CD8-positive, alpha-beta memory T cell (primary cell): ENCODE data around the gene SUSD5. TPM values are rescaled to one million over a fixed set of nuclear protein-coding genes. Genes with fewer than 3 reads are reported as not detected.

Experiments used
- CTCF ChIA-PET: fragments of 350-600 bp; sonication (Branson Sonifier 250); formaldehyde crosslinking; loops from one replicate; lab custom pipeline; 2021; ENCODE audit warnings: antibody characterized with exemption; lab: Charles Lee
- POLR2A ChIA-PET: fragments of 350-600 bp; sonication (Branson Sonifier 250); formaldehyde crosslinking; loops from one replicate; lab custom pipeline; 2021; ENCODE audit warnings: antibody characterized with exemption; lab: Charles Lee
- DNase-seq, 5 donors: peaks; one replicate each; pipeline versions ENCODE4 v3.0.0 to v3.0.0-alpha.2; 2020 to 2022; ENCODE audit warnings: mixed read lengths in 1 of 5
- H3K27ac ChIP-seq: one replicate; pipeline ENCODE4 v1.7.0; 2013; ENCODE audit warnings: low read depth, mild to moderate bottlenecking, low read length, moderate library complexity
- H3K27me3 ChIP-seq: 2 replicates; pipeline ENCODE4 v1.7.0; 2013; ENCODE audit warnings: low read length, mild to moderate bottlenecking; ENCODE audit not compliant: insufficient read depth, poor library complexity, severe bottlenecking
- H3K36me3 ChIP-seq: 2 replicates; pipeline ENCODE4 v1.7.0; 2013; ENCODE audit warnings: mild to moderate bottlenecking, low read length, moderate library complexity; ENCODE audit not compliant: insufficient read depth
- H3K4me1 ChIP-seq: 2 replicates; pipeline ENCODE4 v1.7.0; 2013; ENCODE audit warnings: mild to moderate bottlenecking, low read length, moderate library complexity; ENCODE audit not compliant: insufficient read depth
- H3K4me3 ChIP-seq: 2 replicates; pipeline ENCODE4 v1.7.0; 2013; ENCODE audit warnings: mild to moderate bottlenecking, low read length
- H3K9me3 ChIP-seq: 2 replicates; pipeline ENCODE4 v1.7.0; 2013; ENCODE audit warnings: mild to moderate bottlenecking, low read length
- H3K27ac Mint-ChIP-seq, 8 donors: one replicate each; pipeline ENCODE4 v1.8.0; 2020 to 2021; ENCODE audit warnings: mixed read lengths in 8 of 8, mild to moderate bottlenecking in 6 of 8, inconsistent platforms in 3 of 8, moderate library complexity in 3 of 8
- H3K27me3 Mint-ChIP-seq, 2 donors: one replicate each; pipeline ENCODE4 v1.8.0; 2020 to 2021; ENCODE audit warnings: mixed read lengths in 2 of 2, mild to moderate bottlenecking in 1 of 2, moderate library complexity in 1 of 2
- H3K36me3 Mint-ChIP-seq, 3 donors: one replicate each; pipeline ENCODE4 v1.8.0; 2020 to 2021; ENCODE audit warnings: mixed read lengths in 3 of 3, inconsistent platforms in 1 of 3, mild to moderate bottlenecking in 1 of 3
- H3K4me1 Mint-ChIP-seq, 3 donors: one replicate each; pipeline ENCODE4 v1.8.0; 2020 to 2021; ENCODE audit warnings: mixed read lengths in 3 of 3, inconsistent platforms in 1 of 3, mild to moderate bottlenecking in 1 of 3
- H3K4me3 Mint-ChIP-seq, 7 donors: one replicate each; pipeline ENCODE4 v1.8.0; 2020 to 2021; ENCODE audit warnings: mixed read lengths in 7 of 7, mild to moderate bottlenecking in 6 of 7, moderate library complexity in 4 of 7, inconsistent platforms in 2 of 7
- H3K9me3 Mint-ChIP-seq, 5 donors: one replicate each; pipeline ENCODE4 v1.8.0; 2020 to 2022; ENCODE audit warnings: mixed read lengths in 5 of 5, mild to moderate bottlenecking in 3 of 5, moderate library complexity in 2 of 5, inconsistent platforms in 1 of 5
- polyA plus RNA-seq: library from polyadenylated mRNA; unstranded; fragments of 300-500 nt; fragmentation: Illumina TruSeq; gene quantifications from one replicate; pipeline ENCODE4 v1.2.3, GENCODE V29; 2021
- total RNA-seq, 2 experiments: library from RNA; stranded (reverse); gene quantifications; one replicate each; pipeline ENCODE4 v1.2.3, GENCODE V29; 2021

Gene SUSD5
- total and polyA plus RNA-seq, 3 experiments from 2014 or later: not detected

- H3K4me1 Mint-ChIP-seq: peaks cover 2 to 6% (median 5%) of the 10 kb centered on the region in 3 donors
- no peaks in the 10 kb centered on the region for H3K27me3 ChIP-seq
- H3K36me3 ChIP-seq: peaks cover 13% of the 10 kb centered on the region
- peaks cover 6 to 74% (median 25%) of the 10 kb centered on the region in 3 donors for H3K36me3 Mint-ChIP-seq
- H3K27me3 Mint-ChIP-seq: peaks cover 0 to 3% of the 10 kb centered on the region in 2 donors
- no peak overlapping the region for H3K27ac ChIP-seq
- ChIA-PET CTCF (no interaction called here), POLR2A (no interaction called here)
- H3K4me1 ChIP-seq: no peaks in the 10 kb centered on the region
- no peak overlapping the region for H3K4me3 Mint-ChIP-seq
- H3K9me3 Mint-ChIP-seq: no peaks in the 10 kb centered on the region
- H3K27ac Mint-ChIP-seq: peak overlapping the region in 1 of 8 donors; percentile 13
- DNase-seq: no peak
- no peaks in the 10 kb centered on the region for H3K9me3 ChIP-seq
- no peak overlapping the region for H3K4me3 ChIP-seq
Observed at GRCh38 chr3:33134026-33134625, 84.5 kb downstream of the SUSD5 start.

GRCh38 chr3:33132019-33132360 is 86.6 kb downstream of the SUSD5 start:
- H3K36me3 Mint-ChIP-seq: peaks cover 6 to 70% (median 23%) of the 10 kb centered on the region in 3 donors
- no peaks in the 10 kb centered on the region for H3K4me1 ChIP-seq
- DNase-seq: no peak
- no peaks in the 10 kb centered on the region for H3K9me3 ChIP-seq
- H3K27me3 Mint-ChIP-seq: peaks cover 0 to 3% of the 10 kb centered on the region in 2 donors
- H3K27ac ChIP-seq: no peak overlapping the region
- no peaks in the 10 kb centered on the region for H3K27me3 ChIP-seq
- no peak overlapping the region for H3K27ac Mint-ChIP-seq
- H3K4me3 ChIP-seq: no peak overlapping the region
- H3K36me3 ChIP-seq: peaks cover 13% of the 10 kb centered on the region
- H3K9me3 Mint-ChIP-seq: no peaks in the 10 kb centered on the region
- ChIA-PET POLR2A (interaction anchor here (0.9 kb wide), 1 partner anchor 241 kb away, joined by 3 read pairs; no protein-coding TSS in a partner anchor), CTCF (interaction anchor here (1.0 to 3.8 kb wide), 20 partner anchors 9 to 661 kb away, joined by 3 to 31 read pairs (median 6); partner anchors contain the start of gene CRTAP)
- no peak overlapping the region for H3K4me3 Mint-ChIP-seq
- H3K4me1 Mint-ChIP-seq: peaks cover 2 to 6% (median 5%) of the 10 kb centered on the region in 3 donors

- Mint-ChIP-seq H3K9me3 (no peaks in the 10 kb centered on the region), H3K36me3 (peaks cover 6 to 69% (median 21%) of the 10 kb centered on the region in 3 donors), H3K27me3 (peaks cover 0 to 1% of the 10 kb centered on the region in 2 donors), H3K27ac (peak overlapping the region in 2 of 8 donors; percentile 10 to 15), H3K4me3 (no peak overlapping the region), H3K4me1 (peaks cover 2 to 6% (median 5%) of the 10 kb centered on the region in 3 donors)
- no peaks in the 10 kb centered on the region for H3K4me1 ChIP-seq
- POLR2A ChIA-PET: interaction anchor here (0.9 kb wide), 1 partner anchor 241 kb away, joined by 3 read pairs; no protein-coding TSS in a partner anchor
- H3K27me3 ChIP-seq: no peaks in the 10 kb centered on the region
- no peak overlapping the region for H3K27ac ChIP-seq
- H3K36me3 ChIP-seq: peaks cover 13% of the 10 kb centered on the region
- no peaks in the 10 kb centered on the region for H3K9me3 ChIP-seq
- CTCF ChIA-PET: interaction anchor here (0.8 to 3.8 kb wide), 22 partner anchors 9 to 662 kb away, joined by 3 to 31 read pairs (median 4); partner anchors contain the start of gene CRTAP
- peak in 2 of 5 donors; percentile 19 to 22 for DNase-seq
- H3K4me3 ChIP-seq: no peak overlapping the region
Observed at GRCh38 chr3:33131331-33132018, 87.1 kb downstream of the SUSD5 start.

GRCh38 chr3:33130144-33130543 is 88.5 kb downstream of the SUSD5 start:
- H3K27ac ChIP-seq: no peak overlapping the region
- peaks cover 11% of the 10 kb centered on the region for H3K36me3 ChIP-seq
- H3K9me3 Mint-ChIP-seq: no peaks in the 10 kb centered on the region
- peaks cover 6 to 72% (median 18%) of the 10 kb centered on the region in 3 donors for H3K36me3 Mint-ChIP-seq
- no peak overlapping the region for H3K4me3 ChIP-seq
- no peaks in the 10 kb centered on the region for H3K27me3 ChIP-seq
- no peak overlapping the region for H3K27ac Mint-ChIP-seq
- ChIA-PET CTCF (interaction anchor here (0.7 to 3.8 kb wide), 4 partner anchors 15 to 657 kb away, joined by 3 to 31 read pairs (median 6); partner anchors contain the start of gene CRTAP), POLR2A (interaction anchor here (0.7 kb wide), 1 partner anchor 437 kb away, joined by 9 read pairs; no protein-coding TSS in a partner anchor)
- H3K4me1 Mint-ChIP-seq: peaks cover 2 to 6% (median 5%) of the 10 kb centered on the region in 3 donors
- no peaks in the 10 kb centered on the region for H3K27me3 Mint-ChIP-seq
- DNase-seq: no peak
- no peak overlapping the region for H3K4me3 Mint-ChIP-seq
- no peaks in the 10 kb centered on the region for H3K9me3 ChIP-seq
- no peaks in the 10 kb centered on the region for H3K4me1 ChIP-seq

GRCh38 chr3:33128706-33129105 is 89.9 kb downstream of the SUSD5 start:
- Mint-ChIP-seq H3K4me3 (no peak overlapping the region), H3K27me3 (no peaks in the 10 kb centered on the region), H3K4me1 (peaks cover 2 to 6% (median 5%) of the 10 kb centered on the region in 3 donors), H3K36me3 (peaks cover 0 to 71% (median 16%) of the 10 kb centered on the region in 3 donors), H3K9me3 (no peaks in the 10 kb centered on the region), H3K27ac (peak overlapping the region in 1 of 8 donors; percentile 17)
- H3K9me3 ChIP-seq: no peaks in the 10 kb centered on the region
- ChIA-PET POLR2A (no interaction called here), CTCF (interaction anchor here (0.7 to 3.8 kb wide), 4 partner anchors 10 to 659 kb away, joined by 3 to 31 read pairs (median 3); partner anchors contain the start of gene CRTAP)
- peaks cover 17% of the 10 kb centered on the region for H3K36me3 ChIP-seq
- no peak for DNase-seq
- no peak overlapping the region for H3K27ac ChIP-seq
- H3K4me1 ChIP-seq: no peaks in the 10 kb centered on the region
- no peaks in the 10 kb centered on the region for H3K27me3 ChIP-seq
- no peak overlapping the region for H3K4me3 ChIP-seq

GRCh38 chr3:33125840-33126239 is 92.8 kb downstream of the SUSD5 start:
- H3K27me3 Mint-ChIP-seq: no peaks in the 10 kb centered on the region
- POLR2A ChIA-PET: no interaction called here
- H3K4me1 Mint-ChIP-seq: no peaks in the 10 kb centered on the region
- no peaks in the 10 kb centered on the region for H3K9me3 Mint-ChIP-seq
- no peak overlapping the region for H3K27ac Mint-ChIP-seq
- Histone ChIP-seq H3K36me3 (peaks cover 17% of the 10 kb centered on the region), H3K4me3 (no peak overlapping the region), H3K4me1 (no peaks in the 10 kb centered on the region), H3K9me3 (no peaks in the 10 kb centered on the region), H3K27me3 (no peaks in the 10 kb centered on the region), H3K27ac (no peak overlapping the region)
- DNase-seq: no peak
- CTCF ChIA-PET: interaction anchor here (1.2 kb wide), 1 partner anchor 10 kb away, joined by 3 read pairs; no protein-coding TSS in a partner anchor
- peaks cover 0 to 69% (median 16%) of the 10 kb centered on the region in 3 donors for H3K36me3 Mint-ChIP-seq
- H3K4me3 Mint-ChIP-seq: no peak overlapping the region

GRCh38 chr3:33124638-33125037 is 94.0 kb downstream of the SUSD5 start:
- no peak overlapping the region for H3K4me3 ChIP-seq
- Mint-ChIP-seq H3K27me3 (no peaks in the 10 kb centered on the region), H3K36me3 (peaks cover 0 to 67% (median 20%) of the 10 kb centered on the region in 3 donors), H3K27ac (peak overlapping the region in 1 of 8 donors; percentile 37), H3K4me3 (no peak overlapping the region), H3K9me3 (no peaks in the 10 kb centered on the region), H3K4me1 (peaks cover 0 to under 1% (median 0%) of the 10 kb centered on the region in 3 donors)
- POLR2A ChIA-PET: interaction anchor here (0.6 kb wide), 1 partner anchor 60 kb away, joined by 10 read pairs; no protein-coding TSS in a partner anchor
- CTCF ChIA-PET: interaction anchor here (0.8 to 1.2 kb wide), 2 partner anchors 8 to 11 kb away, joined by 3 read pairs; no protein-coding TSS in a partner anchor
- DNase-seq: no peak
- H3K27ac ChIP-seq: no peak overlapping the region
- H3K9me3 ChIP-seq: no peaks in the 10 kb centered on the region
- no peaks in the 10 kb centered on the region for H3K27me3 ChIP-seq
- H3K4me1 ChIP-seq: no peaks in the 10 kb centered on the region
- H3K36me3 ChIP-seq: peaks cover 12% of the 10 kb centered on the region
